ENCODE results near the gene DLG4. TPM values are rescaled to one million over a fixed set of nuclear protein-coding genes. Genes with fewer than 3 reads are reported as not detected.
A peak's percentile ranks its signal among the peaks of the same experiment; 100 is the strongest.
"Not testable (repeated sequence)": the region's sequence is repeated elsewhere in the genome, so short reads cannot be mapped to it uniquely, and the experiment has no call there.

The DLG4 gene
- polyA plus RNA-seq, 1 donor, result 16.7 TPM

DNA sequence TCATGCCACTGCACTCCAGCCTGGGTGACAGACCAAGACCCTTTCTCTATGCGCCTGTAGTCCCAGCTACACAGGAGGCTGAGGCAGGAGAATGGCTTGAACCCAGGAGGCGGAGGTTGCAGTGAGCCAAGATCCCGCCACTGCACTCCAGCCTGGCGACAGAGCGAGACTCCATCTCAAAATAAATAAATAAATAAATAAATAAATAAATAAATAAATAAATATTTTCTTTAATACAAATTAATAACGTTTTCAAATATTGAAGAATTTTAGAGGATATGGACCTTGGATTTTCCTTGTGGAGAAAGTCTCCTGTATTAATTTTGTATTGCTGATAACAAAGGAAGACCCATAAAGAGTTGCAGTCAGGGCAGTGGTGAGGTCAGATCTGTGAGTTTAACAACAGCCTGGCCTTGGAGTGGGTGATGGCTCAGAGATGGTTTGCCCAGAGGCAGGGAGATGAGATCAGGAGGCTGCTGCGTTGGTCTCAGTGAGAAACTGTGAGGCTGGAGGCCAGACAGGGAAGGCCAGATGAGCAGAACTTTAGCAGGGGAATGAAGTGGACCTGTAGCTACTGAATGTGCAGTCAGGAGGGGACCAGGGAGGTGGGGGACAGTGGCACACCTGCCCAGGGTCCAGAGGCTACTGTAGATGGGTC is 36.1 kb downstream of the DLG4 start:
- Histone ChIP-seq H3K27me3 (ENCODE audit: control insufficient read depth, insufficient read depth, low read length) (peaks cover 3% of the 10 kb centered on the region), H3K27ac (ENCODE audit: low read length) (no peak overlapping the region), H3K4me3 (ENCODE audit: low read length) (no peak overlapping the region), H3K36me3 (ENCODE audit: control insufficient read depth, insufficient read depth, low read length) (no peaks in the 10 kb centered on the region), H3K4me1 (ENCODE audit: control insufficient read depth, insufficient read depth, low read length) (peaks cover 18% of the 10 kb centered on the region), H3K9me3 (ENCODE audit: control insufficient read depth, low read depth, low read length) (no peaks in the 10 kb centered on the region)
- WGBS (ENCODE audit: insufficient coverage, low lambda C conversion rate), result 50% methylated on average over 1 of the region's 7 CpGs
- no peak for DNase-seq

DNA sequence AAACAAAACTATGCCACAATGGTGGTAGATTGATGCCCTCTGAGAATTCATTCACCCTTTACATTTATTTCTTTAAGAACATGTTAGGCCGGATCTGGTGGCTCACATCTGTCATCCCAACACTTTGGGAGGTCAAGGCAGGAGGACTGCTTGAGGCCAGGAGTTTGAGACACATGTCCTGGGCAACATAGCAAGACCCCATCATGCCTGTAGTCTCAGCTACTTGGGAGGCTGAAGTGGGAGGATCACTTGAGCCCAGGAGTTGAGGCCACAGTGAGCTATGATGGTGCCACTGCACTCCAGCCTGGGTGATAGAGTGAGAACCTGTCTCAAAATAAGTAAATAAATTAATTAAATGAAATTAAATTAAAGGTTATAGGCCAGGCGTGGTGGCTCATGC is 37.5 kb downstream of the DLG4 start:
- no CpG with 5 or more reads among the region's 2 CpGs for WGBS (ENCODE audit: insufficient coverage, low lambda C conversion rate)
- Histone ChIP-seq H3K27me3 (ENCODE audit: control insufficient read depth, insufficient read depth, low read length) (peaks cover 16% of the 10 kb centered on the region), H3K4me1 (ENCODE audit: control insufficient read depth, insufficient read depth, low read length) (peaks cover 31% of the 10 kb centered on the region)
- not testable (repeated sequence) for H3K27ac ChIP-seq (ENCODE audit: low read length); H3K9me3 ChIP-seq (ENCODE audit: control insufficient read depth, low read depth, low read length); DNase-seq; H3K4me3 ChIP-seq (ENCODE audit: low read length); H3K36me3 ChIP-seq (ENCODE audit: control insufficient read depth, insufficient read depth, low read length)

DNA sequence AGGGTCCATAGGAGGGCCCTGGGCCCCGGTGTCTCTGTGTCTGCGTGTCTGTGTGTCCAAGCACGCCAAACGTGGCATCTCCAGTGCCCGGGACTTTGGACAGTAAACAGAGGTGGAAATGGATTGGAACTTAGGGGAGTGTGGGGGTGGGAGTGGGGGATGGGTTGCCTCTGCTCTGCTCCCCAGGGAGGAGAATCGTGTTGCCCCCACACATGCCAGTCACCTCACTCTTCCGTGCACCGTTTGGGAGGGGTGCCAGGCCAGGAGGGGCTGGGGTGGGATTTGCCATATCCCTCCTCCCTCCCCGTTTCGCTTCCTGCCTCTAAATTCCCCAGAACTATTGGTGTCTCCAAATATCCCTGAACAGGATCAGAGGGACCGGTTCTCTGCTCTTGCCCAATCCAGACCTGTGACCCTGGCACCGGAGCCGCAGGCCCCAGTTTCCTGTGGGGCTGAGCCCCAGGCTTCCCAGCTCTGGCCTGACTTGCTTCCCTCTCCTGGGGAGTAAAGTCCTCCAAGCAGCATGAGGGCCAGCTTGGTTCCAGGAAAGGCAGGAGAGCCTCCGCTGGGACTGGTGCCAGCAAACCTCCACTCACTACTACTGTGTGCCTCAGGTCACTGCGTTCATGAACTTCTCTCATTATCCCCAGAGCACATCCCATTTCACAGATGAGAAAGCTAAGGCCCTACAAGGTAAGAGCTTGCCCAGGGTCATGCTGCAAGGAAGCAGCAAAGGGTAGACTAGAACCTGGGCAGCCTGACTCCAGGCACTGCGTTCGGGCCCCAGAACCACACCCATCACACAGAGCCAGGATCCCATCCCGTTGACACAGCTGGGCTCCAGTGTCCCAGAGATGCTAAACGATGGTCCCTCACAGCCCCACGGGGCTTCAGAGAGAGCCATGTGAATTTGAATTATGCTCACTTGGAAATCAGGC is 40.0 kb downstream of the DLG4 start, which contains the start of gene ASGR1:
TSS of gene ASGR1 (minus strand) at position 54 of the 938 bp plus-strand sequence. CDS start 807 bp downstream, outside the sequence.
- H3K27ac ChIP-seq (ENCODE audit: low read length), result no peak within 1 kb of the TSS
- peak within 1 kb of the TSS; percentile 40 for H3K4me3 ChIP-seq (ENCODE audit: low read length)
- no CpG with 5 or more reads among the region's 20 CpGs for WGBS (ENCODE audit: insufficient coverage, low lambda C conversion rate)
- H3K36me3 ChIP-seq (ENCODE audit: control insufficient read depth, insufficient read depth, low read length), result no peaks in the 10 kb centered on the region
- peaks cover 7% of the 10 kb centered on the region for H3K9me3 ChIP-seq (ENCODE audit: control insufficient read depth, low read depth, low read length)
- peaks cover 16% of the 10 kb centered on the region for H3K27me3 ChIP-seq (ENCODE audit: control insufficient read depth, insufficient read depth, low read length)
- H3K4me1 ChIP-seq (ENCODE audit: control insufficient read depth, insufficient read depth, low read length), result peaks cover 33% of the 10 kb centered on the region
- peak in 1 of 2 donors; percentile 44 for DNase-seq

DNA sequence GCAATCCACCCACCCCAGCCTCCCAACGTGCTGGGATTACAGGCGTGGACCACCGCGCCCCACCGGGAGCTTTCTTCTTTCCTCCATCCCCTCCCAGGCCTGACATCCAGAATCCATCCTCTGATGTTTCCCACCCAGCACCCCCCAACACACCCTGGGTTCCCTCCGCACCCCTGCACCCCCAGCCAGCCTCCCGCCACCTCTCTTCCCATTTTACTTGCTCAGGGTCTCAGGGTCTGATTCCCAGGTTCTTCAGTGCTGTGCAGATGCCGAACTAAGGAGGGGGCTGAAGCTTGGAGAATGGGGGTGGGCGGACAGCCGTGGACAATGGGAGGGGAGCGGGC is 40.7 kb downstream of the DLG4 start:
- DNase-seq, result no peak
- no CpG with 5 or more reads among the region's 11 CpGs for WGBS (ENCODE audit: insufficient coverage, low lambda C conversion rate)
- Histone ChIP-seq H3K27me3 (ENCODE audit: control insufficient read depth, insufficient read depth, low read length) (peaks cover 16% of the 10 kb centered on the region), H3K9me3 (ENCODE audit: control insufficient read depth, low read depth, low read length) (peaks cover 14% of the 10 kb centered on the region), H3K4me1 (ENCODE audit: control insufficient read depth, insufficient read depth, low read length) (peaks cover 32% of the 10 kb centered on the region), H3K4me3 (ENCODE audit: low read length) (no peak overlapping the region), H3K27ac (ENCODE audit: low read length) (no peak overlapping the region), H3K36me3 (ENCODE audit: control insufficient read depth, insufficient read depth, low read length) (no peaks in the 10 kb centered on the region)

DNA sequence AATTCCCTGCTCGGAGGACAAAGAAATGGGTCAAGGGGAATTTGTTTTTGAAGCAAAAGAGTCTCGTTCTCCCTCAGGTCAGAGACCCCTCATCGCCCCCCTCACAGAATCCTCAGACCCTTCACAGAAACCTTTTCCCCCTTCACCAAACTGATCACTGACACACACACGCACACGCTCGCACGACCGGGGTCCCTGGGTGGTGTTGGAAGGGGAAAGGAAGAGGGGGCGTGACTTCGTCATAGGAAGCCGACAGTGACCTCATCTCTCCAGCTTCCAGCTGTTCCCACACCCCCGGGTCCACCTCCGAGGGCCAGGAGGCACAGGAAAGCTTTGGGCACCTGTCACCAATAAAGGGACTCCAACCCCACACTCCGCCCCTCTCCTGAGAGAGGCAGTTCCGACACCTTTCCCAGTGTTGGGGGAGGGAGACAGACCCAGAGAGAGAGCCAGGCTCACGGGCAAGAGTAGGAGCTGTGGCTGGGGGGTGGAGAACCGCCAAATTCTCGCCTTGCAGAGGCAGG is 41.6 kb downstream of the DLG4 start:
- Histone ChIP-seq H3K4me1 (ENCODE audit: control insufficient read depth, insufficient read depth, low read length) (peaks cover 28% of the 10 kb centered on the region), H3K27me3 (ENCODE audit: control insufficient read depth, insufficient read depth, low read length) (peaks cover 16% of the 10 kb centered on the region), H3K36me3 (ENCODE audit: control insufficient read depth, insufficient read depth, low read length) (no peaks in the 10 kb centered on the region), H3K9me3 (ENCODE audit: control insufficient read depth, low read depth, low read length) (peaks cover 18% of the 10 kb centered on the region), H3K4me3 (ENCODE audit: low read length) (peak overlapping the region; percentile 40), H3K27ac (ENCODE audit: low read length) (no peak overlapping the region)
- peak; percentile 56 to 75 for DNase-seq
- WGBS (ENCODE audit: insufficient coverage, low lambda C conversion rate), result no CpG with 5 or more reads among the region's 18 CpGs

DNA sequence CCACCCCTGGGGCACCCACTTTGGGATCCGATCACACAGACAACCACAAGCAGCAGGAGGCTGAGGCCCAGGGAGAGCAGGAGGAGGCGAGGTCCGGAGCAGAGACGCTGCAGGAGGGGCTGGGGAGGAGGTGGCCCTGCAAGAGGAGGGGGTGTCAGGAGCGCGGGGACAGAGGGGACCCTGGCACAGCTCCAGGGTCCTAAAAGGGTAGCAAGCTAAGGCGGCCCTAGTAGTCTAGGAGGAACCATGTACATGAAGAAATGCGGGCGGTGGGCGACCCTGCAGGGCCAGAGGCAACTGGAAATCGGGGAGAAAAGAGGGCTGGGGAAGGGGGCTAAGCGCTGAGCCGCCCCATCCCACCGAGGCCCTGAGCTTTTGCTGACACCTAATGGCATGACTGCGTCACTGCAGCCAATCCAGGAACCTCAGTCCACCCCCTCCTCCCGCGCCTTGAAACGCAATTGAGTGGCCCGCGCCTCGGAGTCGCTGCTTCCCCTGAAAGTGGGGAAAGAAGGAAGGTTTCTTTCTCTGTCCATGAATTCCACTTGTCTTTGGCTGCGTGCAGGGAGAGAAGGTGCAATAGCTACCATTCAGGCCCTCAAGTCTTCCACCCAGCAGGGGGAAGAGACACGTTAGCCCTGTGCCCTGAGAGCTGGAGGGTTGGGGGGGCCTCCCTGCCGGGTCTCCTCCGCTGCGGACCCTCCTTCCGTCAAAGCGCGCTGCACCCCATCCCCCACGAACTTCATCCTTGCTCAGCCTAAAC is 42.3 kb downstream of the DLG4 start:
- Histone ChIP-seq H3K36me3 (ENCODE audit: control insufficient read depth, insufficient read depth, low read length) (no peaks in the 10 kb centered on the region), H3K9me3 (ENCODE audit: control insufficient read depth, low read depth, low read length) (peaks cover 18% of the 10 kb centered on the region), H3K4me1 (ENCODE audit: control insufficient read depth, insufficient read depth, low read length) (peaks cover 28% of the 10 kb centered on the region), H3K27ac (ENCODE audit: low read length) (no peak overlapping the region), H3K4me3 (ENCODE audit: low read length) (peak overlapping the region; percentile 40), H3K27me3 (ENCODE audit: control insufficient read depth, insufficient read depth, low read length) (peaks cover 16% of the 10 kb centered on the region)
- no CpG with 5 or more reads among the region's 31 CpGs for WGBS (ENCODE audit: insufficient coverage, low lambda C conversion rate)
- DNase-seq, result peak in 1 of 2 donors; percentile 67

DNA sequence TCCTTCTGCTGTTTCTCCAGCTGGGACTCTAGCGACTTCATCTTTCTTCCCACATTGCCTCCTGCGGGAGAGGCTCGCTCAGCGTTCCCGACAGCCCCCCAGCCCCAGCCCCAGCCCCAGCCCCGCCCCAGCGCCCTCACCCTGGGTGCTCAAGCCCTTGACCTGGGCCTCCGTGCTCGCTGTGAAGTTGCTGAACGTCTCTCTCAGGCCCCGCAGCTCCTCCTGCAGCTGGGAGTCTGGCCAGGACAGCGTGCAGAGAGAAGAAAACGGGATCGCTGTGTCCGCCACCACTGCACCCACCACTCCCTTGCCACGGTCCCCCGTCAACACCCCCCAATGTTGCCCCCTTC is 42.8 kb downstream of the DLG4 start:
- H3K36me3 ChIP-seq (ENCODE audit: control insufficient read depth, insufficient read depth, low read length), result no peaks in the 10 kb centered on the region
- DNase-seq, result no peak
- H3K27ac ChIP-seq (ENCODE audit: low read length), result no peak overlapping the region
- H3K9me3 ChIP-seq (ENCODE audit: control insufficient read depth, low read depth, low read length), result peaks cover 18% of the 10 kb centered on the region
- WGBS (ENCODE audit: insufficient coverage, low lambda C conversion rate), result no CpG with 5 or more reads among the region's 17 CpGs
- H3K27me3 ChIP-seq (ENCODE audit: control insufficient read depth, insufficient read depth, low read length), result peaks cover 16% of the 10 kb centered on the region
- peak overlapping the region; percentile 40 for H3K4me3 ChIP-seq (ENCODE audit: low read length)
- H3K4me1 ChIP-seq (ENCODE audit: control insufficient read depth, insufficient read depth, low read length), result peaks cover 28% of the 10 kb centered on the region

DNA sequence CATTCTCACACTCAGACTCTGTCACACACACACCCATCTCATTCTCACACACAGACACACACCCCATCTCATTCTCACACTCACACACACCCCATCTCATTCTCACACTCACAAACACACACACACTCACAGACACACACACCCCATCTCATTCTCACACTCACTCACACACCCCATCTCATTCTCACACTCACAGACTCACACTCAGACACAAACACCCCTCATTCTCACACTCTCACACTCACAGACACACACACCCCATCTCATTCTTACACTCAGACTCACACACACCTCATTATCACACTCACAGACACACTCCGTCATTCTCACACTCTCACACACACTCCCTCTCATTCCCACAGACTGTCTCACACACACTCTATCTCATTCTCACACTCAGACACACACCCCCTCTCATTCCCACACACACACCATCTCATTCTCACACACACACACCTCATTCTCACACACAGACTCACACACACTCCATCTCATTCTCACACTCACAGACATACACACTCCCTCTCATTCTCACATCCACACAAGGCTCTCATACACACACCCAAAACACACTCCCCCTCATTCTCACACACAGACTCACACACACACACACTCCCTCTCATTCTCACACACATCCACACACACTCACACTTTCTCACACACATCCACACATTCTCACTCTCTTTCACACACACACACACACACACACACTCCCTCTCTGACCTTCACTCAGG is 43.4 kb downstream of the DLG4 start:
- WGBS (ENCODE audit: insufficient coverage, low lambda C conversion rate), result 100% methylated on average over 1 of the region's 1 CpG
- H3K27me3 ChIP-seq (ENCODE audit: control insufficient read depth, insufficient read depth, low read length), result peaks cover 16% of the 10 kb centered on the region

DNA sequence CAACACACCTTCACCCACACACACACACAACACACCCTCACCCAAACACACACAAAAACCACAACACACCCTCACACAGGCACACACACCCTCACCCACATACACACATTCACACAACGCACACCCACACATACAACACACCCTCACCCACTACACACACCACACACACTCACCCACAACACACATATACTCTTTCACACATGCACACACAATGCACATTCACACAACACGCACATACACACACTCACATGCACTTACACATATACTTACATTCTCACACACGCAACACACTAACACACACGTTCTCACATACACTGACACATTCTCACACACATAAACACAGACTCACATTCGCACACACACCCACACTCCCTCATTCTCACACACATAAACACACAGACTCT is 44.3 kb downstream of the DLG4 start:
- no peak overlapping the region for H3K27ac ChIP-seq (ENCODE audit: low read length)
- H3K27me3 ChIP-seq (ENCODE audit: control insufficient read depth, insufficient read depth, low read length), result peaks cover 16% of the 10 kb centered on the region
- no peaks in the 10 kb centered on the region for H3K36me3 ChIP-seq (ENCODE audit: control insufficient read depth, insufficient read depth, low read length)
- peaks cover 28% of the 10 kb centered on the region for H3K4me1 ChIP-seq (ENCODE audit: control insufficient read depth, insufficient read depth, low read length)
- H3K9me3 ChIP-seq (ENCODE audit: control insufficient read depth, low read depth, low read length), result peaks cover 18% of the 10 kb centered on the region
- WGBS (ENCODE audit: insufficient coverage, low lambda C conversion rate), result 100% methylated on average over 4 of the region's 5 CpGs
- H3K4me3 ChIP-seq (ENCODE audit: low read length), result no peak overlapping the region
- no peak for DNase-seq

More for the DNA sequence above, 43.4 kb downstream of the DLG4 start:
- no peak overlapping the region for H3K27ac ChIP-seq (ENCODE audit: low read length)
- H3K36me3 ChIP-seq (ENCODE audit: control insufficient read depth, insufficient read depth, low read length), result no peaks in the 10 kb centered on the region
- H3K9me3 ChIP-seq (ENCODE audit: control insufficient read depth, low read depth, low read length), result peaks cover 18% of the 10 kb centered on the region
- H3K4me3 ChIP-seq (ENCODE audit: low read length), result no peak overlapping the region
- peaks cover 28% of the 10 kb centered on the region for H3K4me1 ChIP-seq (ENCODE audit: control insufficient read depth, insufficient read depth, low read length)
- no peak for DNase-seq

Data from large intestine (tissue), 3 donors.